ENCODE data around the gene NINJ2.

DNA sequence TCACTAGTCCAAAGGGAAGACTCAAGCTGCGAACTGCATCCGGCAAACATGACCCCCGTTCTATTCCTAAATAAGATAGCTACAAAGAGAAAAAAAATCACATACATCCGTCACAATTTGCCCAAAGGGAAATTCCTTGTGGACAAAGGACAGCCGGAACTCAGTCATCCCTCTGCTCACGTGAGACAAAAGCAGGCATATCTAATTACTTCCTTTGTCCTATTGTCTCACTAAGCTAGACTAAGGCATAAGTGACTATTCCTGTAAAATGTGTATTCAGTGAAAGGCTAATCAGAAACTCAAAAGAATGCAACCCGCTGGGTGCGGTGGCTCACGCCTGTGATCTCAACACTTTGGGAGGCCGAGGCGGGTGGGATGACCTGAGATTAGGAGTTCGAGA lies 27.2 kb upstream of the NINJ2 start:
- TF ChIP-seq POLR2AphosphoS5 (IDR thresholded peaks at IDR 0.05) (peak in 1 of 4 donors; percentile 32), POLR2A (IDR thresholded peaks at IDR 0.05) (no peak)
- TF ChIP-seq, protein P1, sequence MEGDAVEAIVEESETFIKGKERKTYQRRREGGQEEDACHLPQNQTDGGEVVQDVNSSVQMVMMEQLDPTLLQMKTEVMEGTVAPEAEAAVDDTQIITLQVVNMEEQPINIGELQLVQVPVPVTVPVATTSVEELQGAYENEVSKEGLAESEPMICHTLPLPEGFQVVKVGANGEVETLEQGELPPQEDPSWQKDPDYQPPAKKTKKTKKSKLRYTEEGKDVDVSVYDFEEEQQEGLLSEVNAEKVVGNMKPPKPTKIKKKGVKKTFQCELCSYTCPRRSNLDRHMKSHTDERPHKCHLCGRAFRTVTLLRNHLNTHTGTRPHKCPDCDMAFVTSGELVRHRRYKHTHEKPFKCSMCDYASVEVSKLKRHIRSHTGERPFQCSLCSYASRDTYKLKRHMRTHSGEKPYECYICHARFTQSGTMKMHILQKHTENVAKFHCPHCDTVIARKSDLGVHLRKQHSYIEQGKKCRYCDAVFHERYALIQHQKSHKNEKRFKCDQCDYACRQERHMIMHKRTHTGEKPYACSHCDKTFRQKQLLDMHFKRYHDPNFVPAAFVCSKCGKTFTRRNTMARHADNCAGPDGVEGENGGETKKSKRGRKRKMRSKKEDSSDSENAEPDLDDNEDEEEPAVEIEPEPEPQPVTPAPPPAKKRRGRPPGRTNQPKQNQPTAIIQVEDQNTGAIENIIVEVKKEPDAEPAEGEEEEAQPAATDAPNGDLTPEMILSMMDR (IDR thresholded peaks at IDR 0.05), result no peak

Measured in sigmoid colon (tissue), 4 donors.